Measurements from ENCODE around the gene HAGH.

Gene HAGH

DNA sequence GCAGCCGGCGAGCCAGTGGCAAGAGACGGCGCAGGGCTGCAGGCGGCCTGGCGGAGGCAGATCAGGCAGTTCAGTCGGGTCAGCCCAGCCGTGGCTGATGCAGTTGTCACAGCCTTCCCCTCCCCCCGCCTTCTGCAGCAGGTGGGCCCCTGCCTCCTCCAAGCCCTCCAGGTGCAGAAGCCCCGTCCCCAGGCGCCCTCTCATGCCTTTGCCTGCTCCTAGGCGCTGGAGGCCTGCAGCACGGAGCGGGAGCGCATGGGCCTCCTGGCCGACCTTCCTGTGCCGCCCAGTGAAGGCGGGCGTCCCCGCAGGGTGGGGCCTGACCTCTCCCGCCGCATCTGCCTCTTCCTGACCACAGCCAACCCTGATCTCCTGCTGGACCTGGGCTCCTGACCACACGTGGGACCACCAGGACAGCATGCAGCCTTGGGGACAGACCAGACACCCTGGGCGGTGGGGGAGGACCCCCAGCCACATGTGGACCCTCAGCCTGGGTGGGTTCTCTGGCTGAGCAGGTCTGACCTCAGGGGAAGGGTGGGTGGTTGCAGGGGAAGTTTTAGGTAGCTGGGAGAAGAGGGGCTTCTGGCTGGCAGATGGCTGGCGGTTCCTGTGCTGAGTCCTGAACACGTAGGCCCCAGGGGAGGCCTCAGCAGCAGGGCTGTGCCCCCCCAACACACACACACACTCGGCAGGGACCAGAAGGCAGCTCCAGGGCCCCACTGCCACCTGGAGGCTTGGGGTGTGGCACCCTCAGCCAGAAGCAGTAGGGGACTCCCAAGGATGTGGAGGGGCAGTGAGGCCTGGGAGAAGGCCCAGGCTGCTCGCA is 50.6 kb downstream of the HAGH start:
- DNase-seq (ENCODE audit: insufficient read length, low spot score) (no peak), FAIRE-seq (no peak)

DNA sequence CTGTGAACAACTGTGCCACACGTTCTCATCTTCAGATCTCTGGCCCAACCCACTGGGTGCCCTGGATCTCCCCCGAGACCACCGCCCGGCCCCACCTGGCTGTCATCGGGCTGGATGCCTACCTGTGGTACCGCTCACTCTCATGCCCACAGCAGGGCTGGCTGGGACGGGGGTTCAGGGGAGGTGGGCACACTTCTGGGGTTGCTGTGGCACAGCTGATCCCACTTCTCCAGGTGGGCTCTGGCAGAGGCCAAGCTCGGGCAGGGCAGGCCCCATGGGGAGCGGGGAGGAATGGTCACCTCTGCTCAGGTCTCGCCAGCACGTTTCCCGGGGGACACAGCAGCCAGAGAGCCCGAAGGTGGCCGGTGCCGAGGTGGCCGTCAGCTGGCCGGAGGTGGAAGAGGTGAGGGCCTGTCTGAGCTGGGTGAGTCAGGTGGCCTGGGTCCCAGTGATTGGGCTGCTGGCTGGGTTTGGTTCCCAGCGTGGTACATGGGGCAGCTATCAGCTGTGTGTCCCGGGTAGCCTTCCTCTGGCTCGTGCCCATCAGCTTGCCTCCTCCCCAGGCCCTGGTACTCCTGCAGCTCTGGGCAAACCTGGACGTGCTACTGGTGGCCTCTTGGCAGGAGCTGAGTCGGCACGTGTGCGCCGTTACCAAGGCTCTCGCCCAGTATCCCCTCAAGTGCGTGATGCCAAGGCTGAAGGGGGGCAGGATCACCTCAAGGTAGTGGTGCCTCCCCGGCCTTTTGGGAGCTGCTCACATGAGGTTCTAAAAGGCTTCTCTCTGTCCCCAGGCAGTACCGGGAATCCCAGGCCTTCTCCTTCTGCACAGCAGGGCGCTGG is 51.4 kb downstream of the HAGH start:
- no peak for DNase-seq (ENCODE audit: insufficient read length, low spot score)
- FAIRE-seq, result no peak

DNA sequence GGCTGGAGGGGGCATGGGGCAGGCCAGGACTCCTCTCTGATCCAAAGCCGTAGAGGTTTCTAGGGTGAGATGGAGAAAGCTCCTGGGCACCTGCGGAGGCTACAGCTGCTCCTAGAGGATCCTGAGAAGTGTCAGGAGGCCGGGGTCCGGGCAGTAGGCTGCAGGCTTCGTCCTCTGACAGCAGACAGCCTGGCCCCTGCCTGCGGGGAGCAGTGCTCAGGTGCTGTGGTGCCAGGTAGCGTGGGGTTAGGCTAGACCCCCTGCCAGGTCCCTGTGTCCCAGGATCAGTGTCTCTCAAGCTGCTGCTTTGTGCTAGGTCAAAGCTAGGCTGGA is 52.2 kb downstream of the HAGH start:
- FAIRE-seq, result no peak
- DNase-seq (ENCODE audit: insufficient read length, low spot score), result no peak

DNA sequence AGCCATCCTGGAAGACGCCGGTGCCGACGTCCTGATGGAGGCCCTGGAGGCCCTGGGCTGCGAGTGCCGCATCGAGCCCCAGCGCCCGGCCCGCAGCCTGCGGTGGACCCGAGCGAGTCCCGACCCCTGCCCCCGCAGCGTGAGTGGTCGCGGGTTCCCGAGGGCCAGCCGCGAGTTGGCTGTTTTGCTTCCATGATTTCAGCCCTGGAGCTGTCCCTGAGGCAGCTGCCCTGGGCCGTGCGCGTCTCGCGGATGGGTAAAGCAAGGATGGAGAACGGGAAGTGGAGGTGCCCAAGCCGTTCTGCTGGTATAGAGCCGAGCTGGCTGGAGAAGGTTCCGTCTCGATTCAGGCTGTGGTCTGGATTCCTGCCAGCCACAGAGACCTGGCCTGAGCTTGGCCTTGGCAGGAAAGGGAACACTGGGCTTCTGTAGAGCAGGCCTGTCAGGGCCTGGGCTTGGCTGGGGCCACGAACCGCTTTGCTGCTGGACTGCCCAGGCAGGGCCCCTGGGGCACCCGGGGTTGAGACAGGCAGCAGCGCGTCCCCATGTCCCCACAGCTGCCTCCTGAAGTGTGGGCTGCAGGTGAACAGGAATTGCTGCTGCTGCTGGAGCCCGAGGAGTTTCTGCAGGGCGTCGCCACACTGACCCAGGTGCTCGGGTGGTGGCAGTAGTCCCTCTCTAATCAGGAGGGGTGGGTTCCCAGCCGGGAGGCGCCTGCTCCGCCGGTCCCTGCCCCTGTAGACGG is 52.8 kb downstream of the HAGH start:
- FAIRE-seq, result no peak
- DNase-seq (ENCODE audit: insufficient read length, low spot score), result no peak

DNA sequence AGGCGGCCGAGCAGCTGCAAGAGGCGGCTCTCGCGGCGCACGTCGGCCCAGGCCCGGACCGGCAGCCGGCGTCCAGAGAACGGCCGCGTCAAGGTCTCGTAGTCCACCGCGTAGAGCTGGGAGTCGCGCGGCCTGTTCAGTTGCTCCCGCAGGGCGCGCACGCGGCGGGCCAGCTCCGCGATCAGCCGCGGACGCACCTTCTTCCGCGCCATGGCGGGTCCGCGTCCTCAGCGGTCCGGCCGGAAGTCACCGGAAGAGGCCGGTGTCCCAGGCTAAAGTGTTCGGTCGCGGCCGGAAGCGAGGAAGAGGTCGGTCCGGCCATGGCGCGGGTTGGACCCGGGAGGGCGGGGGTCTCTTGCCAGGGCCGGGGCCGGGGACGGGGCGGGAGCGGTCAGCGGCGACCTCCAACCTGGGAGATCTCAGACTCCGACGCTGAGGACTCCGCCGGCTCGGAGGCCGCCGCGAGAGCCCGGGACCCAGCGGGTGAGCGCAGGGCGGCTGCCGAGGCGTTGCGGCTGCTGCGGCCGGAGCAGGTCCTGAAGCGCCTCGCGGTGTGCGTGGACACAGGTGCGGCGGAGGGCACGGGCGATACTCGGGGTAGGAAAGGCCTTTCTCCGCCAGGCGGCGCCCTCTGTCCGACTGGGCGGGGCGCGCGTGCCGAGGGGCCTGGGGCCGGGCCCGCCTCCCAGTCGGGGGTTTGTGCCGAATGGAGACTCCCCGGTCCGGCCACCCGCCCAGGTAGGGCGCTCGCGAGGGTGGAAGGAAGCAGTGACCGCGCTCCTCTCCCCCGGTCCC is 53.5 kb downstream of the HAGH start, which contains the start of gene MRPS34:
MRPS34 (minus strand) TSS at position 227 of the 795 bp plus-strand sequence; CDS start at position 212, 15 bp downstream.
- peak; percentile 88 for DNase-seq (ENCODE audit: insufficient read length, low spot score)
- peak; percentile 92 for FAIRE-seq

DNA sequence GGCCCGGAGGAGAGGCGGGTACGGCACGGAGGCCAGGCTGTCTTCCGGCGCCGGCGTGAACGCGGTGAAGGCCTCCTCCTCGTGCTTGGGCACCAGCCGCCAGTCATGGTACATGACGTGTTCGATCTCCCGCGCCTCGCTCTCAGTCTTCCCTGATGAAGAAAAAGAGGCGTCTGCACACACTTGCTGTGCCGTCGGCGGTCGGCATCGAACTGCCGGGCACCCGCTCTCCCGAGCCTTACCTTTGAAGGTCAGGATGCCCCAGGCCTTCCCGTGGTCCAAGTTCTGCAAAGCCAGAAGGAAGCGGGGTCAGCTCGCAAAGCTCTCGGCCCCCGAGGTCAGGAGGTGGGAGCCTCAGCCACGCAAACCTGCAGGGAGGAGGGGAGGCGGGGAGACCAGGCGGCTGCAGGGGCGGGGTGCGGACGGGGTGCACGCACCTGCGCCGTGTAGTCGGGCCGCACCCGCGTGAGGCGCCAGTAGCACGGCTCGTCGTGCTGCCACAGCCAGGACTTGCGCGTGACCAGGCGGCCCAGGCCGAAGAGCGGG is 54.2 kb downstream of the HAGH start, which contains the start of gene EME2:
EME2 (plus strand) TSS at position 449 of the 546 bp plus-strand sequence. CDS start 418 bp downstream, outside the sequence.
- FAIRE-seq (no peak), DNase-seq (ENCODE audit: insufficient read length, low spot score) (no peak)

DNA sequence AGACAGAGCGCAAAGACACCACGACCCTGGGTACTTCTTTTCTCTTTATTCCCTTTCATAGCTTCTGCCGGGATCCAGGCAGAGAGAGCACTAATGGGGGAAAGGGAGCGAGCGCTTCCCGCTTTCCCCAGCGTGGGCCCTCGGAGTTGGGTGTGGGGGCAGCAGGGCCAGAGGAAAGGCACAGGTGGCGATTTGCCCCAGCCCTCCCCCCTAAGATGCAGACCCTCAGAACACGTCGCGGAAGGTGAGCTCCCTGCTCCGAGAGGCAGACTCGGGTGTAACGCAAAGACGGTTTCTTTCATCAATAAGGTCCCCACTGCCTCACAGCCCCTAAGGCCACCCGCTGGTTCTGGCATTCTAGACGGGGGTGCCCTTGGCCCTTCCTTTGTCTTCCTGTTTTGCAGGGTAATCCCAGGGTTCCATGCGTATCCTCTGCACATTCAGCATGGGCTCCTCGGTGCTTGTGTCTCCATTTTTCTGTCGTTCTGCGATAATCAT is 54.7 kb downstream of the HAGH start:
- peak; percentile 57 for FAIRE-seq
- no peak for DNase-seq (ENCODE audit: insufficient read length, low spot score)

DNA sequence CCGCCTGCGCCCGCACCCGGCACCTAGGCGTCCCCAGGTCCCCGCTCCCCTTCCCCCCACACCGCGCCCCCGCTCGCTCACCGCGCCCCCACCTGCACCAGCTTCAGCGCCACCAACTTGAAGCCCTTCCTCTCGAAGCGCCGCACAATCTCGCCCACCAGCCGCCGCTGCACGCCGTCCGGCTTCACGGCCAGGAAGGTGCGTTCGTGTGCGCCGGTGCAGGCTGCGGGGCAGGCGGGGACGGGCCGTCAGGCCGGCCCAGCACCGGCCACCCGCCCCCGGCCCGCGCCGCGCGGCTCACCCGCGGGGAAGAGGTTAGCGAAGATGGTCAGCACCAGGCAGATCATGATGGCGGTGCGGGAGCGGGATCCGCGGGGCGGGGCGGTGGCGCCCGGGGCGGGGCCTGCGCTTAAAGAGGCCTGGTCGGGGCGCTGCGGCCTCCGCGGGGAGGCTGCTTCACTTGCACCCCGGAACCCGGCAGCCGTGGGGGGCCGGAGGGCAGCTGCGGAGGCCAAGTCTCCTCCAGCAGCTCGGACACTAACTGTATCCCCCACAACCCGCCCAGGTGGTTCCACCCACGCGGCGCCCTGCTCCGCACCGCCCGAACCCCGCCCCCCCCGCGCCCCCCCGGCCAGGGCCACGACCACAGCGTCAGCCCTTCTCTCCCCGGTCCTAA is 55.3 kb downstream of the HAGH start, which contains the start of gene NME3:
NME3 (minus strand) TSS at position 356 of the 676 bp plus-strand sequence; CDS start at position 347, 9 bp downstream.
- FAIRE-seq (peak; percentile 66), DNase-seq (ENCODE audit: insufficient read length, low spot score) (peak; percentile 95)

DNA sequence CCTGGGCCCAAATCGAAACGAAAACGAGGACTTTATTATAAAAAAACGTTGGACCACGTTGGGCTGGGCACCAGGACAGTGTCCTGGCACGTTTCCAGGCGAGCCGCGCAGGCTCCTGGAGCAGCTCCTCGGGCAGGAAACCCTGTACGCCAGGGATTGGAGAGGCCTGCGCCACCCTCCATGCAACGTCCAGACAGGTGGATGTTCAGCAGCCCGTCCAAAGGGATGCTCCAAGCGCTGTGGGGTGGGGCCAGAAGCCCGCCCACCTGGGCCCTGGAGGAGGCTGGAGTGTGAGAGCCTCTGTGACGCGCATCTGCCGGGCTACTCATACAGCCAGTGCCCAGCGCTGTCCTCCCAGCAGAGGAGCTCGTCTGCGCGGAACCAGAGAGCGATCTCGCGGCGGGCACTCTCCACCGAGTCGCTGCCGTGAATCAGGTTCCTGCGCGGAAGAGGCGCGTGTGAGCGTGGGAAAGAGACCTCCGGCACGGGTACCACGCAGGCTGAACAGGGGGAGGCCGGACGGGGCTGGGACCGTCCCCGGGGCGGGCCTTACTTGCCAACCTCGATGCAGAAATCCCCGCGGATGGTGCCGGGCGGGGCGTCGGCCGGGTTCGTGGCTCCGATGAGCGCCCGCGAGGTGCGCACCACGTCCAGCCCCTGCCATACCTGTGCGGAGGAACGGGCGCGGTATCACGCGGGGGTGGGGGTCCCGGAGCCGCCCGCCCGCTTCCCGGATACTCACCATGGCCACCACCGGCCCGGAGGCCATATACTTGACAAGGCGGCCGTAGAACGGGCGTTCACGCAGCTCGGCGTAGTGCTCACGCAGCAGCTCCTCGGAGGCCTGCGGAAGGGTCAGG is 56.1 kb downstream of the HAGH start:
- peak; percentile 66 for DNase-seq (ENCODE audit: insufficient read length, low spot score)
- FAIRE-seq, result no peak

DNA sequence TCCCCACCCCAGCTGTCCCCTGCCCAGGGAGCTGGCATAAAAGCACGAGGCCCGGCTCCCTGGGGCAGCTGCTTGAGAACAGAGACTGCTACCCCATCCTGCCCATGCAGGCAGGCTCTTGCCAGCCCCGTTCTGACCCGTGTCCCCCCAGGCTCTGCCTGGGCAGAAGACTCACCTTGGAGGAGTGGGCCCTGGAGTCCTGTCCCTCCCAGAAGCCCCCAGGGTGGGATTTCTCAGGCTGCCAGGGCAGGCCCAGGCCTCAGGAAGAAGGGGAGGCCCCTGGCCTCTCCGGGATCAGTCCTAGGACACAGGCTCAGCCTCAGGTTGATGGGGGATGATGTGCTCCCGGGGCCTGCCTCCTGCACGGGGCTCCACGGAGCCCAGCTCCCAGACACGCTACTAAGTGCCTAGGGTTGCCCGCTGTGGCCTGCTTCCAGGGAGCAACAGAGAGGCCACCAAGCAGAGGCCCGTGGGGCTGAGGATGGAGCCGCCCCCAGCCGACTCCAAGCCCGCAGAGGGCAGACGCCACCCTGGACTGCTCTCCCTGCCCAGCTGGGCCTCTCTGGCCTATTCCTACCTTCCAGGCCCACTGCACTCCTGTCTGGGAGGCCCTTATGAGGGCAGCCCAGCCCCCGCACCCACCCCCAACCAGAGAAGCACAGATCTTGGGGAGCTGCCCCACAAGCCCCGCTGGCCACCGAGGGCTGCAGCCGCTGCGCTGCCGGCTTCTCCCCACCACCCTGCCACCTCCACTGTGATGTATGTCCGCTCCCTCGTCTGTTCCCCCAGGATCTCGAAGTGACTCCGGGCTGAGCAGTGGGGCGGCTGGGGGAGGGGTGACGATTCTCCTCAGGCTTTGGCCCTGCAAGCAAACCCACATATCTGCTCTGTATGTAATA is 57.0 kb downstream of the HAGH start:
- DNase-seq (ENCODE audit: insufficient read length, low spot score), result no peak

DNA sequence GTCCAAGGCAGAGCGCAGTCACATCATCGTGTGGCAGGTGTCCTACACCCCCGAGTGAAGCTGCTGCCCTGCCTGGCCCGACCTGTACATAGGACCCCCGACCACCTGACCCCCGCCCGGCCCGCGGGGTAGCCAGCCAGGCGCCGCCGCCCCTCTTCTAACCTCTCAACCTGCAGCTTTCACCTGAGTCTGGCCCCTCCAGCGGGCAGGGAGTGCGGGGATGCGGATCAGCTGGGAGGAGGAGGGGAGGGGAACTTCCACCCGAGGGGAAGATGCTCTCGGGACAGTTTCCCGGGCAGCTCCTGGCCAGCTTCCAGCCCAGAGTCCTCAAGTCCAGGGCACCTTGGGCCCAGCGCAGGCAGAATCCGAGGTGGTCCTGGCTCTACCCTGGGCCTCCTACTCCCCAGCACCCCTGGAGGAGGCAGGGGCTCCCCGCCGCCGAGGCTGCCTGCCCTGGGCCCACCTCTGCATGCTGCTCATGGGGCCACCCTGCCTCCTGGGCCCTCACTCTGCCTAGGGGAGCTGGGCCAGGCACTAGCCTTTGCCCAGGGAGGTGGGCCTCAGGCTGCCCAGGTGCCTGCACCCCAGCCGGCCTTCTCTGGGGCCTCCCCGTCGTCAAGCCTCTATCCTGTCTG is 57.7 kb downstream of the HAGH start:
- no peak for FAIRE-seq
- no peak for DNase-seq (ENCODE audit: insufficient read length, low spot score)

More for the DNA sequence above, 57.0 kb downstream of the HAGH start:
- FAIRE-seq, result no peak

DNA sequence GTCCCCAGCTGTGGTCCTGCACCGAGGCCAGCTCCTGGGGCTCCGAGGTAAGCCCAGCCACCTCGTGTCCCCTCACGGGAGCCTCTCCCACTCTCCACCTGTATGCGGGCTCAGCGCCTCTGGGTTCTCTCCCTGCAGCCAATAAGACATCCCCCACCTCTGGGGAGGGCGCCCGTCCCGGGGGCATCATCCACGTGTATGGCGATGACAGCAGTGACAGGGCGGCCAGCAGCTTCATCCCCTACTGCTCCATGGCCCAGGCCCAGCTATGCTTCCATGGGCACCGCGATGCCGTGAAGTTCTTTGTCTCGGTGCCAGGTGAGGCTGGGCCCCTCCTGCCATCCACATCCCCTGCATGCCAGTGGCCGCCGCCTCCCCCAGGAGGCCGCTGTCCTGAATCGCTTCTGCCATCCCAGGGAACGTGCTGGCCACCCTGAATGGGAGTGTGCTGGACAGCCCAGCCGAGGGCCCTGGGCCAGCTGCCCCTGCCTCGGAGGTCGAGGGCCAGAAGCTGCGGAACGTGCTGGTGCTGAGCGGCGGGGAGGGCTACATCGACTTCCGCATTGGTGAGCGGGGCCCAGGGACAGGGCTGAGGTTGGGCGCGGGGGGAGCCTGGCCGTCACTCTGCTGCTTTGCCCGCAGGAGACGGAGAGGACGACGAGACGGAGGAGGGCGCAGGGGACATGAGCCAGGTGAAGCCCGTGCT is 58.4 kb downstream of the HAGH start:
- FAIRE-seq (no peak), DNase-seq (ENCODE audit: insufficient read length, low spot score) (no peak)

DNA sequence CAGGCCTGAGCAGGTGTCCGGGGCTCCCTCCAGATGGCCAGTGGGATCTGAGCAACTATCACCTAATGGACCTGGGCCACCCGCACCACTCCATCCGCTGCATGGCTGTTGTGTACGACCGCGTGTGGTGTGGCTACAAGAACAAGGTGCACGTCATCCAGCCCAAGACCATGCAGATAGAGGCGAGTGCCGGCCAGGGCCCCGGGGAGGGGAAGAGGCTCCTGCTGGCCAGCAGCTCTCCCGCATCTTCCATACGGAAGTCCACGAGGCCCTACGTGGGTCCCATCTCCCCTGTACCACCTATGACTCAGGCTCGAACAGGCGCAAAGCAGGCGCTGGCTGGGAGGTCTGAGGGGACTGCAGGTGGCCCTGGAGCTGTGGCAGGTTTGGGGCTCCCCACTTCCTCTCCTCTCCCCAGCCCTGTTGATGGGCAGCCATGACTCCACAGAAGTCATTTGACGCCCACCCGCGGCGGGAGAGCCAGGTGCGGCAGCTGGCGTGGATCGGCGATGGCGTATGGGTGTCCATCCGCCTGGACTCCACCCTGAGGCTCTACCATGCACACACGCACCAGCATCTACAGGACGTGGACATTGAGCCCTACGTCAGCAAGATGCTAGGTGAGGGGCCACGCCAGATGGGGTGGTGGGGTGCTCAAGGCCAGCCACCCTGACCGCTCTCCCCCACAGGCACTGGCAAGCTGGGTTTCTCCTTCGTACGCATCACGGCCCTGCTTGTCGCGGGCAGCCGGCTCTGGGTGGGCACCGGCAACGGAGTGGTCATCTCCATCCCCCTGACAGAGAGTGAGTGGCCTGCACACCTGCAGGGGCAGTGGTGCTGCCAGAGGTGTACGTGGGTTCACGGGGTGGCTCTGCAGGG is 59.3 kb downstream of the HAGH start:
- FAIRE-seq (no peak), DNase-seq (ENCODE audit: insufficient read length, low spot score) (no peak)

DNA sequence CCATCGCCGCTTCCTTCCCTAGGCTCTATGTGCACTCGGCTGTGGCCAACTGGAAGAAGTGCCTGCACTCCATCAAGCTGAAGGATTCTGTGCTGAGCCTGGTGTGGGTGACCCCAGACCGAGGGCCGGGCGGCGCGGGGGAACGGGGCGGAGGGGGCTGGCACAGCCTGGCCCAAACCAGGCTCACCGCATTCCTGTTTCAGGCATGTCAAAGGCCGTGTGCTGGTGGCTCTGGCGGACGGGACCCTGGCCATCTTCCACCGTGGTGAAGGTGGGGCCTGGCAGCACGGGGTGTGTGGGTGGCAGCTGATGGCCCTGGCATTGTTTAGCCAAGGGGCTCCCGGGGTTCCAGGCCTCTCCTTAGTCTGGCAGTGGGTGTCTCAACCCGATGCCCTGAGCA is 59.9 kb downstream of the HAGH start:
- FAIRE-seq (no peak), DNase-seq (ENCODE audit: insufficient read length, low spot score) (no peak)

DNA sequence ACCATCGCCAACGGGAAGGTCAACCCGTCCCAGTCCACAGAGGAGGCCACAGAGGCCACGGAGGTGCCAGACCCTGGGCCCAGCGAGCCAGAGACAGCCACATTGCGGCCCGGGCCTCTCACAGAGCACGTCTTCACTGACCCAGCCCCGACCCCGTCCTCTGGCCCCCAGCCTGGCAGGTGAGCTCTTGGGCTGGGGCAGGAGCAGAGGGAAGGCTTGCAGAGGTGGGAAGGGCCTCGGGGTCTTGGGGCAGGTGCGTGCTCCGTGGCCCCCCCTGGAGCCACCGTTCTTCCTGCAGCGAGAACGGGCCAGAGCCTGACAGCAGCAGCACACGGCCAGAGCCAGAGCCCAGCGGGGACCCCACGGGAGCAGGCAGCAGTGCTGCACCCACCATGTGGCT is 60.4 kb downstream of the HAGH start:
- DNase-seq (ENCODE audit: insufficient read length, low spot score), result no peak
- no peak for FAIRE-seq

All from GM19239 (cell line).